Psoas muscle (tissue), 8 donors: ENCODE data around the gene KRT26. TPM values are rescaled to one million over a fixed set of nuclear protein-coding genes. Genes with fewer than 3 reads are reported as not detected.

Experiments used
- ATAC-seq, 4 donors: fragments of 200-7000 bp; cut with Tn5 transposase; one replicate each; pipeline ENCODE4 v1.9.1; 2020; ENCODE audit warnings: moderate library complexity in 3 of 4, mild to moderate bottlenecking in 2 of 4
- DNase-seq, 2 donors: peaks; one replicate each; pipeline ENCODE4 v3.0.0-alpha.2; 2020
- H3K27ac ChIP-seq: fragments of 200-600 bp; one replicate; pipeline ENCODE4 v1.8.0; 2022
- H3K27me3 ChIP-seq, 3 donors: fragments of 200-600 bp in 1 of 3; one replicate each; pipeline versions ENCODE4 v1.6.1 to v1.8.0; 2013 to 2022; ENCODE audit warnings: low read length in 2 of 3, mild to moderate bottlenecking in 2 of 3, moderate library complexity in 1 of 3; ENCODE audit not compliant: insufficient read depth in 3 of 3
- H3K36me3 ChIP-seq, 2 donors: fragments of 200-600 bp in 1 of 2; one replicate each; pipeline versions ENCODE4 v1.6.1 to v1.8.0; 2013 to 2022; ENCODE audit warnings: low read depth in 1 of 2, mild to moderate bottlenecking in 1 of 2, moderate library complexity in 1 of 2; ENCODE audit not compliant: insufficient read depth in 1 of 2
- H3K4me1 ChIP-seq: fragments of 200-600 bp; one replicate; pipeline ENCODE4 v1.8.0; 2022
- H3K4me3 ChIP-seq: fragments of 200-600 bp; one replicate; pipeline ENCODE4 v1.8.0; 2022; ENCODE audit warnings: mild to moderate bottlenecking
- H3K9me3 ChIP-seq: fragments of 200-600 bp; one replicate; pipeline ENCODE4 v1.8.0; 2022
- CTCF ChIP-seq: fragments of 200-600 bp; IDR thresholded peaks from one replicate; pipeline ENCODE4 v1.8.0; 2022; ENCODE audit warnings: antibody characterized with exemption
- WGBS, 3 donors: extraction: QIAGEN DNeasy Blood & Tissue Kit; methylation state at CpG; one replicate each; pipeline versions ENCODE4 v1.1.6 to v1.1.7; 2013; 5-methylcytosine and 5-hydroxymethylcytosine counted together
- intact Hi-C, 2 donors: fragments of 100-400 bp; cut with DNase I; formaldehyde crosslinking; loops; one replicate each; pipeline versions ENCODE4 v1.11.0 to v1.14.2; 2022
- polyA plus RNA-seq, 3 donors: library from polyadenylated mRNA; stranded (reverse); fragments of 200-250 nt; gene quantifications; one replicate each; pipeline ENCODE4 v1.2.3, GENCODE V29; 2013
- total RNA-seq, 4 donors: library from RNA; stranded (reverse); fragmentation: NEBNext Ultra II Directional in 2 of 4; extraction: Animal tissue kit (Norgen Biotek cat#: 25700) in 2 of 4; gene quantifications; one replicate each; pipeline versions ENCODE4 v1.2.1 to v1.2.4, GENCODE V29; 2021 to 2023
- donor health status: healthy with polysubstance abuse.
- donor health status: DM: no; HTN: no; CAD: no; lungs with moderate emphysema.
- donor health status: Bipolar disorder and iron deficiency.
- donor health status: healthy.
- donor health status: DM: yes; HTN: yes; CAD: no.
- donor health status: DM: no; HTN: no; CAD: no.
- donor health status: DM: no; HTN: no; CAD: no.
- donor health status: DM: yes; HTN: yes; CAD: no.

KRT26 gene
- total and polyA plus RNA-seq, 7 donors = not detected

- H3K4me1 ChIP-seq = no peaks in the 10 kb centered on the region
- H3K36me3 ChIP-seq = no peaks in the 10 kb centered on the region
- WGBS, 3 donors = 13 to 20% (median 18%) methylated on average over 1 of the region's 1 CpG
- H3K9me3 ChIP-seq = peaks cover 26% of the 10 kb centered on the region
- ATAC-seq (no peak), DNase-seq (no peak)
- TF ChIP-seq CTCF = no peak
- no peak overlapping the region for H3K4me3 ChIP-seq
- no peak overlapping the region for H3K27ac ChIP-seq
- H3K27me3 ChIP-seq = peaks cover 0 to 4% (median 3%) of the 10 kb centered on the region in 3 donors
- intact Hi-C loops = no loop called here
Measured at GRCh38 chr17:40760105-40761016, 11.6 kb downstream of the KRT26 start.

- no peak for TF ChIP-seq CTCF
- Histone ChIP-seq H3K9me3 (peaks cover 14% of the 10 kb centered on the region), H3K27me3 (peaks cover 0 to 5% (median 2%) of the 10 kb centered on the region in 3 donors), H3K4me1 (no peaks in the 10 kb centered on the region), H3K4me3 (no peak within 1 kb of the TSS), H3K36me3 (no peaks in the 10 kb centered on the region), H3K27ac (no peak within 1 kb of the TSS)
- DNase-seq (no peak), ATAC-seq (no peak)
- intact Hi-C loops = no loop called here
- 64 to 77% (median 72%) methylated on average over 4 of the region's 4 CpGs for WGBS, 3 donors
Measured at GRCh38 chr17:40755231-40755630, 16.8 kb downstream of the KRT26 start, which contains the start of gene KRT25. Gene KRT25 (minus strand): TSS chr17:40755331. CDS start chr17:40755271, 60 bp downstream.

- DNase-seq = no peak
- 86 to 93% (median 92%) methylated on average over 3 of the region's 3 CpGs for WGBS, 3 donors
- no peak for ATAC-seq
- intact Hi-C loops = no loop called here
- peaks cover 0 to 13% (median 4%) of the 10 kb centered on the region in 3 donors for H3K27me3 ChIP-seq
- H3K36me3 ChIP-seq = no peaks in the 10 kb centered on the region
- H3K4me3 ChIP-seq = no peak overlapping the region
- no peaks in the 10 kb centered on the region for H3K9me3 ChIP-seq
- H3K27ac ChIP-seq = no peak overlapping the region
- H3K4me1 ChIP-seq = no peaks in the 10 kb centered on the region
- no peak for TF ChIP-seq CTCF
Measured at GRCh38 chr17:40753804-40754203, 18.2 kb downstream of the KRT26 start.

GRCh38 chr17:40751065-40751464 lies 20.9 kb downstream of the KRT26 start:
- Histone ChIP-seq H3K27me3 (peaks cover 3 to 24% (median 4%) of the 10 kb centered on the region in 3 donors), H3K4me1 (no peaks in the 10 kb centered on the region), H3K36me3 (no peaks in the 10 kb centered on the region), H3K27ac (no peak overlapping the region), H3K9me3 (no peaks in the 10 kb centered on the region), H3K4me3 (no peak overlapping the region)
- ATAC-seq (no peak), DNase-seq (no peak)
- no peak for TF ChIP-seq CTCF
- intact Hi-C loops = no loop called here
- WGBS, 3 donors = 71 to 75% (median 73%) methylated on average over 14 of the region's 14 CpGs
